Epidermal melanocyte (primary cell): ENCODE data around the gene KIAA0586.
"Not testable (repeated sequence)": the region's sequence is repeated elsewhere in the genome, so short reads cannot be mapped to it uniquely, and the experiment has no call there.

Experiments used
- DNase-seq: peaks from one replicate; pipeline ENCODE4 v3.0.0; 2011; ENCODE audit warnings: low spot score; ENCODE audit not compliant: insufficient read length

KIAA0586 gene

DNA sequence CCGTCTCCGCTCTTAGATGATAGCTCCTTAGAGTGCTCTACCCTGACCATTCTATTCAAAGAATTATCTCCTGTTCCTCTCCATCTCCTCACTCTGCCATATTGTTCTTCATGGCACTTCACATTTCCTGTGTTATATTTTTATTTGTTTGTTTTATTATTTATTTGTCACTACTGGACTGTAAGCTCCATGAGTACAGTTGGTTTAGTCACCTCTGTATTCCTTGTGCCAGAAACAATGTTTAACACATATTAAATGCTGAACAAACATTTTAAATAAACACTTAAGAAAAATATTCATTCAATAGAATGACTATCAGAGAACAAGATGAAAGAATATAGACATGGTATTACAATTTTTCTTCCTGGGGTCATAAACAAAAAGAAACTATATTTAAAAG lies 35.6 kb downstream of the KIAA0586 start:
- no peak for DNase-seq

DNA sequence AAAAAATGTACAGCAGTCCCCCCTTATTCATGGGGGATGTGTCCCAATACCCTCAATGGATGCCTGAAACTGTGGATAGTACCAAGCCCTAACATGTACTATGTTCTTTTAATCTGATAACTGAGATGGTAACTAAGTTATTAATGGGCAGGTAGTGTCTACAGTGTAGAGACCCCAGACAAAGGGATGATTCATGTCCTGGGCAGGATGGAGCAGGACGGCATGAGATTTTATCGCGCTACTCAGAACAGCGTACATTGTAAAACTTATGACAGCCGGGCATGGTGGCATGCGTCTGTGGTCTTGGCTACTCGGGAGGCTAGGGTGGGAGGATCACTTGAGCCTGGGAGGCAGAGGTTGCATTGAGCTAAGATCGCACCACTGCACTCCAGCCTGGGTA lies 37.1 kb downstream of the KIAA0586 start:
- no peak for DNase-seq

DNA sequence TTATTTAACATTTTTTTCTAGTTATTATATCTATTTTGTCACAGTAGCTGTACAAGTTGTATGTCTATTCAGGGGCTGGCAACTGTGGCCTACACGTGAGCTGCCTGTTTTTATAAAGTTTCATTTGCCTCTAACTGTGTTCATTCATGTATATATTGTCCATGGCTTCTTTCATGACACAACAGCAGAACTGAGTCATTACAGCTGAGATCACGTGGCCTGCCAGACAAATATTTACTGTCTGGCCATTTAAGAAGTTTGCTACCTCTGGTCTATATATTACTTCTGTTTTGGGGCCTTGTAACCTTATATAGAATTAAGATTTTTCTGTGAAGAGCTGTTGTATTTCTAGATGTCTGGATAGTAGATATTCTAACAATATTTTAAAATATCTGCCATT lies 37.9 kb downstream of the KIAA0586 start:
- DNase-seq: no peak

DNA sequence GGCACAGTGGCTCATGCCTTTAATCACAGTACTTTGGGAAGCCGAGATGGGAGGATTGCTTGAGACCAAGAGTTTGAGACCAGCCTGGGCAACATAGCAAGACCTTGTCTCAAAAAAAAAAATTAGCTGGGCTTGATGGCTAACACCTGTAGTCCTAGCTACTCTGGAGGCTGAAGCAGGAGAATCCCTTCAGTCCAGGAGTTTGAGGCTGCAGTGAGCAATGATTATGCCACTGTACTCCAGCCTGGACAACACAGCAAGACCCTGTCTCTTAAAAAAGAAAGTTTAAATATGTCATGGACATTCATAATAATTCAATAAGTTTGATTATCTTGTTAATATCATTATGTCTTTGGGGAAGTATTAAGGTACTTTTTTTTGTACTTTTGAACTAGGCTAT lies 38.9 kb downstream of the KIAA0586 start:
- no peak for DNase-seq

DNA sequence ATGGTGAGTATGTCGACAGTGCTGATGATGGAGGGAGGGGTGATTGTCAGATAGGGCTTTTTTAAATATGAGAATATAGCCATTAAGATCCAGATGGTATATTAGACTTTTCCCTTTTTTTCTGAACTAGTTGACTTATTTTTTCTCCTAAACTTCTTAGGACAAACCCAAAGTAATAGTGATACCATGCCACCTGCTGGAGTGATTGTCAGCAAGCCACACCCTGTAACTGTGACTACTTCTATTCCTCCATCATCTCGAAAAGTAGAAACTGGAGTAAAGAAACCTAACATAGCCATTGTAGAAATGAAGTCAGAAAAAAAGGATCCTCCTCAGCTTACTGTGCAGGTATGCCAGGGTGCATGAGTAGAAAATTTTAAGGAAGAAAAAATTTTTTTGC lies 40.1 kb downstream of the KIAA0586 start:
- no peak for DNase-seq

DNA sequence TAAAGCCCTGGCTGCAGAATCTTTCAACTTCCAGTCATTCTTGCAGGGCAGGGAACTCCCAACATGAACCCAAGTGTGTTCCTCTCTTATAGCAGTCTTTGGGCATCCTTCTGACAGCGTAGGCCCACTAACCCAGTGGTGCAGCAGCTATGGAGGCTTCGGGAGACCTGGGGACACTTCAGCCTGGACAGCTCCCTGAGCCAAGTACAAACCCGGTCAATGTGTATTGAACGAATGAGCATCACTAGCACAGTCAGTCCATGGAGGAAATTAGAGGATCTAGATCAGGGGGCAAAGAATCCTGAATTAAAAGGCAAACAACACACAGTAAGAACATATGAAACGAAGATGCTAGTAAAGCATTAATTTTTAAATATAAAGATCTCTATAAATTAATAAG lies 41.8 kb downstream of the KIAA0586 start:
- DNase-seq: no peak

DNA sequence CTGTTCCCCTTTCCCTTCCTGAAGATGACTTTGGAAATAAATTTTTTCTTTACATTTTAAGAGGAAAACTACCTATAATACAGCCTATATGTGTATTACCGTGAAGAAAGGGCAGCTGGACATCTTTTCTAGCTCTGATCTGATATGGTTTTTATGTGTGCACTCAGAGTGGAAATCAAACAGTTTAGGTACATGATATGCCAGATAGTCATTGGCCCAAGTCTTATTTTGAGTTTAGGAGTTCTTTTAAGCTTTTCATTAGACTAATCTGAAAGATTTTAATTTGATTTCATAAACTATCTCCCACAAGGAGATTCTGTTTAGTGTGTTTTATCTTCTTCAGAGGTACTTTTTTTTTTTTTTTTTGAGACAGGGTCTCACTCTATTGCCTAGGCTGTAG lies 48.8 kb downstream of the KIAA0586 start:
- DNase-seq: no peak

DNA sequence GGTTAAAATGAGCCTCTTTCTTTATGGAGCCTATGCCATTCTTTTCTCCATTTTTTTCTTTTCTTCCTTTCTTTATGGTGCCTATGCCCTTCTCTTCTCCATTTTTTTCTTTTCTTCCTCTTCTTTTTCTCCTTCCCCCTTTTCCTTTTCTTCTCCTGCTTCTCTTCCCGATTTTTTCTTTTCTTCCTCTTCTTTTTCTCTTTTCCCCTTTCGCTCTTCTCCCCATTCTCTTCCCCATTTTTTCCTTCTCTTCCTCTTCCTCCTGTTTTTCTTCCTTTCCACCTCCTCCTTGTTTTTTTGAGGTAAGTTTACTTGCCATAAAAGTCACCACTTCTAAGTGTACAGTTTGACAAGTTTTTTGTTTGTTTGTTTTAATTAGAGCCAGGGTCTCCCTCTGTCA lies 50.1 kb downstream of the KIAA0586 start:
- DNase-seq: no peak

DNA sequence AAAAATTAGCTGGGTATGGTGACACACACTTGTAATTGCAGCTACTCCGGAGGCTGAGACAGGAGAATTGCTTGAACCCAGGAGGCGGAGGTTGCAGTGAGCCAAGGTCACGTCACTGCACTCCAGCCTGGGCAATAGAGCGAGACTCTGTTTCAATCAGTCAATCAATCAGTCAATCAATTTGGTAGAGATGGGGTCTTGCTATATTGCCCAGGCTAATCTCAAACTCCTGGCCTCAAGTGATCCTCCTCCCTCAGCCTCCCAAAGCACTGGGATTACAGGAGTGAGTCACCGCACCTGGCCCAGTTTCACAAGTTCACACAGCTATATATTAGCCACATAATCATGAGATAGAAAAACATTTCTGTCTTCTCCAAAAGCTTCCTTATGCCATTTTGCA lies 50.8 kb downstream of the KIAA0586 start:
- DNase-seq: not testable (repeated sequence)

DNA sequence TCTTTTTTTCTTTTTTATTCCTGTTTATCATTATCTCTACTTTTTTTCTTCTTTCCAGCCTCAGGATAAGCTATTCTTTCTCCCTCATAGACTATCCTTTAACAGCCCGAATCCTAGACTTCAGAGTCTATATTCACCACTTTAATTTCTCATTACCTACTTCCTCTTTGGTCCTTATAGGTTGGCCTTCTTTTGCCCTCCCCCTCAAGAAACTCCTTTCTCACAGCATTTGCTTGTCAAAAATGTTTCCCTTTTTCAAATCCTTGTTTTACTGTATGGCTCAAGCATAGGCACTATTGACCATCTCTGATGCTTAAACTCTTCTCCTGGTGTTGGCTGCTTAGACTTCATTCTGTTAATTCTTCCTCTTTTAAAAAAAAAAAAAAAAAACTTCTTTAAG lies 52.5 kb downstream of the KIAA0586 start:
- no peak for DNase-seq

DNA sequence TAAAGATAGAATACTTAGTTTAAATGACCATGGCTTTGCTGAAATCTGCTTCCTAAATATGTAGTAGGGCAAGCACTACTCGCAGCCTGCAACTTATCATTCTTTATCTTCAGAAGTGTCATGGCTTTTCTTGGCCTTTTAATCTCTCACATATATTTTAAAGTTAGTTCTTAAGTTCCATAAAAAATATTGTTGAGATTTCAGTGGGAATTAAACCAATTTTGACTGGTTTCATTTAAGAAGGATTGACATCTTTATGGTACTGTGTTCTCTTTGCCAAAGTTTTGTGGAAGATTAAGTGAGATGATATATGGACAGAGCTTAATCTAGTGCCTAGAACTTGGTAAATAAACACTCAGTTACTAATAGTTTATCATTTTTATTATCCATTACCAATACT lies 56.7 kb downstream of the KIAA0586 start:
- DNase-seq: no peak

DNA sequence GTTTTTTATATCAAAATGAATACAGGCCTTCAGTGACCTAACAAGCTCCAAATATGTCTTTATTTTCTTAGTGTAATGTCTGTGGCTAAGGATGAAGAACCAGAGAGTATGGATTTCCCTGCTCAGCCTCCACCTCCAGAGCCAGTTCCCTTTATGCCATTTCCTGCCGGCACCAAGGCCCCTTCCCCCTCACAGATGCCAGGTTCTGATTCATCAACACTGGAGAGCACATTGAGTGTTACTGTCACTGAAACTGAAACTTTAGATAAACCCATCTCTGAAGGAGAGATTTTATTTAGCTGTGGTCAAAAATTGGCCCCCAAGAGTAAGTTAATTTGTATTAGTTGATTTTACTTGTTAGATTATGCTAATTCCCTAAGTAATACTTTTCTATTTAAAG lies 61.0 kb downstream of the KIAA0586 start:
- no peak for DNase-seq

DNA sequence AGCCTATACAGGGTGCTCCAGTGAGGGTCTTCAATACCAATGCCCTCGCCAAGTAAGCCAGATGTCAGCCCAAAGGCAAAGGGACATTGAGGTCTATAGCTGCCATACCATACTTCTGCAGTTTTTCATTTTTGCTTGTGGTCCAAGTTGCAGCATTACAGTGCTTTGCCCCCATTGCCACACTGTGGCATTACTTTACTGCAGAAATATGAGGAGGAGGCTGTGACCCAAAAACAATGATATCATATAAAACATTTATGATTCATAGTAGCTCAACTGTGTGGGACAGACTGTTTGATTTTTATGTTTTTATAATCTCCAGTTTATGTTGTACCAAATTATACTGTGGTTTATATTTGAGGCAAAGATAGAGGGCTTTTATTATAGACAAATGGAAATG lies 64.1 kb downstream of the KIAA0586 start:
- DNase-seq: no peak

DNA sequence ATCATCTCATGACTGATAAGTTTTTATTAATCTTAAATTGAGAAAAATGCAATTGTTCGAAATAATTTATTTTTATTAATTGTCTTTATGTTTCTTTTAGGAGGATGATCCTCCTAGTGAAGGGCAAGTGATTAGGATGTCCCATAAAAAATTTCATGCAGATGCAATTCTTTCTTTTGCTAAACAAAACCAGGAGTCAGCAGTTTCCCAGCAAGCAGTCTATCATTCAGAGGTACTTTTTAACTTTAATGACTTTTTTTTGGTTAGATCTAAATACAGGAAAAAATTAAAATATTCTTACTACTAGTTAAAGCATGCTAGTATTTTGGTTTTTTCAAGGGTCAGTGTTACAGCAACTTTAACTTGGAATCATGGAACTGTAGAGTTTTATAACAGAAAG lies 64.5 kb downstream of the KIAA0586 start:
- no peak for DNase-seq

DNA sequence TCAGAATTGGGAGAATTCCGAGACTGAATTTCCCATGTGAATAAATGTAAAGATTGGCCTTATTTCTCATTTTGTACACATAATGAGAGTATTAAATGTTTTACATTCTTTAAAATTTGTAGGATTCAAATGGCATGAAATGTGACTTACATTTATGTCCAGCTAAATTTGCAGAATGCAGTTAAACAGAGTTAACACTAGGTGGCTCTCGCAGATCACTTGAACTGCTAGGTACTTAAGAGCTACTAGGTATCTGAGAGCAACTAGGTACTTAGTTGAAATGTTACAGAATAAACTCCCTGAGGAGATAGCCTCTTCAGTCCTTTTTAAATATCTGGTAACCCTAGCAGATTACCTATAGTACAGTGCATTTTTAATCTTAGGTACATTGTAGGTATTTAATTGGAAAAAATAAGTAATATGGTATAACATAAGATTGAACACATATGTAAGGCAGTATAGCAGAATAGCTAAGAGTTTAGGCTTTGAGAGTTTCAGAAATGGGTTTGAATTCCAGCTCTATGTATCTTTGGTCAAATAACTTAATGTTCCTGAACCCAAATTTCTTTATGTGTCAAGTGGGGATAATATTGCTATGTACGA lies 73.8 kb downstream of the KIAA0586 start:
- no peak for DNase-seq

DNA sequence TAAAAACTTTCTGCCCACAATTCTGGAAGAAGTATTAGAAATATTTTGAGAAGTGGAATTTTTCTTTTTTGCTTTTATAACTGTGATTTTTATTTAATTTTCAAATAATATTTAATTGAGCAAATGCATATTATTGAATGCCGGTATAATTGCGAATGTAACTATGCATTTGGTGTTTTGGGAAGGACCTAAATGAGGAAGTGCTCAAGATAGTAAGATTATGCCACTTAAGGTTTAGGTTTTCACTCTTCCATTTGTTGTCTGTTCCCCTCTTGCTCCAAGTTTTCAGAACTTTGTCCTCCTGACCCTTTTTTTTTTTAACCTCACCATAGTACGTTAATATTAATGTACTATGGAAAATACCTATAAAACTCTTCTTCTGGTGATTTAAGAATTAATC lies 85.8 kb downstream of the KIAA0586 start:
- DNase-seq: no peak

DNA sequence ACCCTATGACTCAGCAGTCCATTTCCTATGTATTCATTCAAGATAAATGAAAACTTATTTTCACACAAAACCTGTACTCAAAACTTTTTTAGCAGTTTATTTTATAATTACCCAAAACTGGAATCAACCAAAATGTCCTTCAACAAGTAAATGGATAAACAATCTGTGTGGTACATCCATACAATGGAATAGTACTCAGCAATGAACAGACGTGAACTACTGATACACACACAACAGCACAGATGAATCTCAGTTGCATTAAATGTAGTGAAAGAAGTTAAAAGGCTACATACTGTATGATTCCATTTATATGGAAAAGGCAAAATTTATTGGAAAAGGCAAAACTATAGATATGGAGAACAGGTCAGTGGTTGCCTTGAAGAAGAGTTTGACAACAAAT lies 90.1 kb downstream of the KIAA0586 start:
- DNase-seq: no peak

DNA sequence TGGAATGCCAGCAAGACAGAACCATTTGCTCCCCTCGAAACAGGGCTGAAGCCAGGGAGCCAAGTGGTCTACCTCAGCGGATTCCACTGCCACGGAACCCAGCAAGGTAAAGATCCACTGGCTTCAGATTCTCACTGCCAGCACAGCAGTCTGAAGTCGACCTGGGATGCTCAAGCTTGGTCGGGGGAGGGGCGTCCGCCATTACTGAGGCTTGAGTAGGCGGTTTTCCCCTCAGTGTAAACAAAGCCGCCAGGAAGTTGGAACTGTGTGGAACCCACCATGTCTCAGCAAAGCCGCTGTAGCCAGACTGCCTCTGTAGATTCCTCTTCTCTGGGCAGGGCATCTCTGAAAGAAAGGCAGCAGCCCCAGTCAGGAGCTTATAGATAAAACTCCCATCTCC lies 98.2 kb downstream of the KIAA0586 start:
- not testable (repeated sequence) for DNase-seq

DNA sequence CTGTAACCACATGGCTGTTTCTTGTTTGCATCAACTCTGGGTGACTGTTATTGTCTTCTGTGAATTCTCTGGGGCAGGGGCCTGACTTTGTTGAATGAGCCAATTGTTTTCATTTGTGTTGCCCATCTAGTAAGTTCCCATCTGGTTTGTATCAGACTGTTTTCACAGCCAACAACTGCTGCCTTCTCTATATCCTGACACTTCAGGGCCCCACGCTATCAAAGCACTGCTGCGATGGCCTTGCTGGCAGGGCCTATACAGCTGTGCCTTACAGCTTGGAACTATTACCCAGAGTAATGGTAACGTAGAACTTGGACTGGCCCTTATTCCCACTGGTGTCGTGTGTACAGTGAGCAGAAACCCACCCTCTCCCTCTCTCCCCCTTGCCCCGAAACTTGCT lies 105.9 kb downstream of the KIAA0586 start:
- DNase-seq: peak; percentile 25

DNA sequence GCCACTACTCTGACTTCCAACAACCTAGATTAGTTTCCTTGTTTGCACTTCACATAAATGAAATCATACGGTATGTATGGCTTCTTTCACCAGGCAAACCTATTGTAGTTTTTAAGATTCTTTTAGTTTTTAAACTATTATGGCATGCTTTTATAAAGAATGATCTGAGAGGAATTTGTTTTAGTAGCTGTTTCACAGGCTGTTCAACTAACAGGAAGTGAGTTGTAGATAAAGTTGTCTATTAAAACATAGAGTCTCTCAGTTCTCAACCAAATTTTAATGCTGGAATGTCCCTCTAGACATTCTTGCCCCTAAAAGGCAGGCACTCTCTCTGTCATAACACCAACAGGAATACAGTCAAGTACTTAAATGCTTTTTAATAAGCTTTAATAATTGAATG lies 107.5 kb downstream of the KIAA0586 start:
- no peak for DNase-seq

DNA sequence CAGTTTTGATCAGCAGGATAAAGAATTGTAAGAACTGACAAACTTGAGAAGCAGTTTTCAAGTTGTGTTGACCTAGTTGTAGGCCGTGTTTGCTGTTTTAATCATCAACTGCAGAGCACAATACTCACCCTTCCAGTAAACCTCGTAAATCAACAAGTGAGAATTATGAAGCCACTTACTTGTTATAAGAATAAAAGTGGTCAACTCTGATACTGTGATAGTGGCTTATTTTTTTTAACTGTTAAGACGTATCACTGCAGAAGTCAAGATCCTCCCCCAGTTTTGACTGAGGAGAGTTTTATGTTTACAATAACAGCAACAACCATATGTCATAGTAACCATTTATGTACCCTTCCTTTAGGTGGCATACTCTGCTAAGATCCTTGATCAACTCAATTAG lies 109.5 kb downstream of the KIAA0586 start:
- DNase-seq: no peak

DNA sequence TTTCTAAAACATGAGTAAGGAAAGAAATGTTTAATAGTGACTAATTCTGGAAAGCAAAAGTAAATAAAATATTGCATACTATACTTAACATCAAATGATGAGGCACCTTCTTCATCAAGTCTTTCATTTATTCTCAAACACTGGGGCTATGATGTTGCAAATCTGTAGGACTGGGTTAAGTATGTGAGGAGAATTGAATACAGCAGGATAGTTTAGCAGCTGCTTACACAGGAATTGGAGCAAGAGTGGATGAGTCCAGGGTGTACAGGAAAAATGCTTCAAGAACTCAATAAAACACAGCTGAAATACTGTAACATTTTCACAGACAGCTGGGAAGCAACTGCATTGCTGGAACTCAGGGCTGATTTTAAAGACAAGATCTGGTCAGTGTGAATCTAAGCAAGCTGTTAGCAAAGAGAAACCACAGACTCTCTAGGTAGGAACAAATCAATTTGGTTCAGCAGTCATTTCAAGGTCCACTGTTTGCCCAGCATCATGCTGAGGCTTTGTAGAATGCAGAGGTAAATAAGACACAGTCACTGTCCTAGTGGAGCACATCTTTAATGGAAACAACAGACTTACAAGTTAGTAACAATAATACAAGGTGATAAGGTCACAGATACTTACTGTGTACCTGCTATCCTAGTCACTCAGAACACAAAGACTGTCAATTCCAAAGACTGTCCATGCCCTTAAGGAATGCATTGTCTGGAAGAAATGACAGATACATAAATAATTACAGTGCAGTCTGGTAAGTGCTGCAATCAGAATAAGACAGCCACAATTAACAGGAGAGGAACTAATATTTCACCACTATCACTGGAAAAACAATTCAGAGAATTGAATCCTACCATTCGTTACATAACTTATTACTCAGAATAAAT lies 113.5 kb downstream of the KIAA0586 start:
- DNase-seq: no peak

DNA sequence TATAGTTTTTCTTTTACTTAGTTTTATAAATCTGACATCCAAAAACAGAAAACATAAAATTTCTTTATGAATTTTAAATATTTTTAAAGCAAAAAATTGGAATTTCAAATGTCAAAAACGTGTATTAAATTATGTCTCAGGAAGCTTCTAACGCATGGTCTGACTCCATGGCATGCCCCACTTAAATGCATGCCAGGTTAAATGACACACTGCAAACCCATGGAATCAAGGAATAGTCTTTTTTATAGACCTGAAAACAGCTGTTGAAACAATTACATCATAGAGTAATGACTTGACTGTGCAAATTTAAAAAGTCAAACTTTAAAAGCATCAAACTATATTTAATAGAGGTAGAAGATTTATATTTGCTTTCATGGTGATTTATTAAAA lies 114.1 kb downstream of the KIAA0586 start:
- no peak for DNase-seq
